Activated CD4-positive, alpha-beta T cell treated with anti-CD3 and anti-CD28 coated beads for 36 hours (primary cell): Measurements from ENCODE around the gene ZCCHC3. TPM values are rescaled to one million over a fixed set of nuclear protein-coding genes. Genes with fewer than 3 reads are reported as not detected.

Experiments used
- ATAC-seq: fragments of 200-7000 bp; cut with Tn5 transposase; one replicate; pipeline ENCODE4 v1.10.0; 2021; ENCODE audit warnings: mild to moderate bottlenecking, moderate library complexity
- CTCF ChIA-PET: fragments of 350-600 bp; sonication (Branson Sonifier 250); formaldehyde crosslinking; loops from one replicate; lab custom pipeline; 2021; ENCODE audit warnings: antibody characterized with exemption; lab: Charles Lee
- POLR2A ChIA-PET: fragments of 350-600 bp; sonication (Branson Sonifier 250); formaldehyde crosslinking; loops from one replicate; lab custom pipeline; 2021; ENCODE audit warnings: antibody characterized with exemption, inconsistent platforms; lab: Charles Lee
- DNase-seq: peaks from one replicate; pipeline ENCODE4 v3.0.0-alpha.2; 2020
- H3K27ac Mint-ChIP-seq: one replicate; pipeline ENCODE4 v1.8.0; 2021; ENCODE audit warnings: mixed read lengths
- H3K27me3 Mint-ChIP-seq: one replicate; pipeline ENCODE4 v1.8.0; 2021; ENCODE audit warnings: mixed read lengths
- H3K36me3 Mint-ChIP-seq: one replicate; pipeline ENCODE4 v1.8.0; 2021; ENCODE audit warnings: low read depth, mixed read lengths
- H3K4me1 Mint-ChIP-seq: one replicate; pipeline ENCODE4 v1.8.0; 2021; ENCODE audit warnings: mixed read lengths
- H3K4me3 Mint-ChIP-seq: one replicate; pipeline ENCODE4 v1.8.0; 2021; ENCODE audit warnings: mild to moderate bottlenecking, moderate library complexity, mixed read lengths
- H3K9me3 Mint-ChIP-seq: one replicate; pipeline ENCODE4 v1.8.0; 2021; ENCODE audit warnings: low read depth, mixed read lengths
- intact Hi-C, 2 experiments: fragments of 100-400 bp; cut with DNase I in 1 of 2; cut with micrococcal nuclease in 1 of 2; formaldehyde crosslinking; loops; one replicate each; pipeline versions ENCODE4 v1.14.2 to v1.15.1; 2022 to 2024; cut with DNase I, micrococcal nuclease
- total RNA-seq, 2 experiments: library from RNA; stranded (reverse); gene quantifications; one replicate each; pipeline ENCODE4 v1.2.3, GENCODE V29; 2021

ZCCHC3 gene
- total RNA-seq, 2 experiments from 2014 or later: 15.6 to 16.4 TPM

DNA sequence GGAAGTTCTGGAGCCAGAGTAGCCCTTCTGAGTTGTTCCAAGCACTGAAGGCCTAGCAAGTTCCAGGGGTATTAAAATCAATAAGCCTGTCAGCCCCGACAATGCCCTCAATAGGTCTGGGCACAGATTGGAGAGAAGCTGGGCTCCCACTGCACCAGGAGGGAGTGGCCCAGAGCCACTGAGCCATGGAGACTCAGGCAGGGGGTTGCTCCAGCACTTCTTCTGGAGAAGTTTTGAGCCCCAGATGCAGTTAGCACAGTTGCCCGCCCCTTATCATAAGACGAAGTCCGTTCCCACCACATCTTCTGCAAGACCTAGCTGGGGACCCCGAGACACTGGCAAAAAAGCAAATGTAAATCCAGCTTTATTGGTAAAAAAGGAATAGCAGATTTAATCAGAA, 26.9 kb upstream of the ZCCHC3 start:
- Mint-ChIP-seq H3K4me1 (peaks cover 7% of the 10 kb centered on the region), H3K4me3 (no peak overlapping the region), H3K36me3 (no peaks in the 10 kb centered on the region), H3K27ac (no peak overlapping the region), H3K9me3 (no peaks in the 10 kb centered on the region), H3K27me3 (peaks cover 4% of the 10 kb centered on the region)
- ChIA-PET CTCF (interaction anchor here (0.8 to 1.5 kb wide), 3 partner anchors 9 to 66 kb away, joined by 3 to 4 read pairs (median 3); no protein-coding TSS in a partner anchor), POLR2A (no interaction called here)
- no peak for ATAC-seq
- no peak for DNase-seq
- intact Hi-C loops: no loop called here

DNA sequence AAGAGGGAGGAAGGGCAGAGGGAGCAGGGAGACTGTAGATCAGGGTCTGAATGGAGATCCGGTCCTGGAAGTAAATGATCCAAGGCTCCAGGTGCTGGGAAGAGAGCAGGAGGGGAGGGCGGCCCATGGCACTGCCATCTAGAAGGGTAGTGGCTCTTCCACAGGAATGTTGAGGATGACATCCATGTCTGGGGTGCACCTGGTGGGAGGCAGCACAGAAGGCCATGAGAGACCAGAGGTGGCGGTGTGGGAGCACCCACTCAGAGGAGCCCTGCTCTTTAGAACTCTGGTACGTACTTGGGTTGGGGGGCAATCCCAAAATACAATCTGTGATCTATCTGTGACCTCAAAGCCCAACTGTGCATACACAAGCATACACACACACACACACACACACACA, 26.3 kb upstream of the ZCCHC3 start:
- ATAC-seq (no peak), DNase-seq (no peak)
- intact Hi-C loops: no loop called here
- no peak overlapping the region for H3K4me3 Mint-ChIP-seq
- peaks cover 2% of the 10 kb centered on the region for H3K27me3 Mint-ChIP-seq
- H3K27ac Mint-ChIP-seq: no peak overlapping the region
- no peaks in the 10 kb centered on the region for H3K9me3 Mint-ChIP-seq
- CTCF ChIA-PET: interaction anchor here (1.1 kb wide), 1 partner anchor 8 kb away, joined by 3 read pairs; no protein-coding TSS in a partner anchor
- POLR2A ChIA-PET: no interaction called here
- H3K36me3 Mint-ChIP-seq: no peaks in the 10 kb centered on the region
- peaks cover 7% of the 10 kb centered on the region for H3K4me1 Mint-ChIP-seq

DNA sequence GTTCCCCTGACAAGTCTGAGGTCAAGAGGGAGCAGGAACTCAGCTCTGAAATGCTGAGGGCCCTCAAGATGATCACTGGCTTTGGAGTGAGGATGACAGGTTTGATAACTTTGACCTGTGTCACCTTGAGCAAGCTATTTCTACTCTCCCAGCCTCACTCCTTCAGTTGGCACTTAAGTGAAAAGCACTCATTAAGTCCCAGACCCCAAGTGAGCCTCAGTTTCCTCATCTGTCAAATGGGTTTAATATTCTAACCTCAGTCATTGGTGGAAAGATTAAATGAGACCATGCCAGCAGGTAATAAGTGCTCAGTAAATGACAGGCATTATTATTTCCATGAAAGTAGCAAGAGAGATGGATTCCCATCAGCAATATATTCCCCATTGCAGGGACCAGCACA, 25.8 kb upstream of the ZCCHC3 start:
- H3K9me3 Mint-ChIP-seq: no peaks in the 10 kb centered on the region
- ChIA-PET POLR2A (no interaction called here), CTCF (no interaction called here)
- DNase-seq: no peak
- H3K27me3 Mint-ChIP-seq: no peaks in the 10 kb centered on the region
- no peak overlapping the region for H3K4me3 Mint-ChIP-seq
- H3K4me1 Mint-ChIP-seq: peaks cover 3% of the 10 kb centered on the region
- intact Hi-C loops: no loop called here
- ATAC-seq: no peak
- no peaks in the 10 kb centered on the region for H3K36me3 Mint-ChIP-seq
- no peak overlapping the region for H3K27ac Mint-ChIP-seq

- Mint-ChIP-seq H3K27ac (no peak overlapping the region), H3K9me3 (no peaks in the 10 kb centered on the region), H3K27me3 (no peaks in the 10 kb centered on the region), H3K4me3 (no peak overlapping the region), H3K36me3 (no peaks in the 10 kb centered on the region), H3K4me1 (no peaks in the 10 kb centered on the region)
- DNase-seq (no peak), ATAC-seq (no peak)
- ChIA-PET CTCF (interaction anchor here (0.6 to 0.7 kb wide), 2 partner anchors 15 to 147 kb away, joined by 3 read pairs; partner anchors contain the start of gene DEFB132), POLR2A (no interaction called here)
- intact Hi-C loops: no loop called here
These were observed 24.7 kb upstream of the ZCCHC3 start for GRCh38 chr20:272718-273117.

GRCh38 chr20:273884-274283, 23.5 kb upstream of the ZCCHC3 start:
- ATAC-seq (no peak), DNase-seq (no peak)
- no peak overlapping the region for H3K4me3 Mint-ChIP-seq
- no peaks in the 10 kb centered on the region for H3K27me3 Mint-ChIP-seq
- no peaks in the 10 kb centered on the region for H3K4me1 Mint-ChIP-seq
- POLR2A ChIA-PET: no interaction called here
- H3K27ac Mint-ChIP-seq: no peak overlapping the region
- CTCF ChIA-PET: interaction anchor here (0.7 to 1.3 kb wide), 2 partner anchors 8 to 65 kb away, joined by 3 to 4 read pairs; no protein-coding TSS in a partner anchor
- H3K36me3 Mint-ChIP-seq: no peaks in the 10 kb centered on the region
- no peaks in the 10 kb centered on the region for H3K9me3 Mint-ChIP-seq
- intact Hi-C loops: no loop called here

DNA sequence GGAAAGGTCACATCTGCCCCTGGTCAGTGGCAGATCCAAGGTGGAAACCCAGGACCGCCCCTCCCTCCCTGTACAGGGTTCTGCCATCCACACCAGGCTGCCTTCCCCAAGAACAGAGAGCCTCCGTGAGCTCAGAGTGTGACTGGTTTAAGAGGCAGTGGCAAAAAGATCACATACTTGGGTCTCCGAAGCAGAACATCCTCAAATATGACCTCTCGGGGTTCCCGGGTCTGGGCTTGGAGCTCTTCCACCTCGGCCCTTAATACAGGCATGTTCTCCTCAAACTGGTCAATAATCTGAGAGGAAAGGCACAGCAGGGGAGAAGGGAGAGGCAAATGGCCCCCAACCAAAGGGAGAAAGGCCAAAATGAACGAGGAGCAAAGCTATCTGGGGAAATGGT, 21.6 kb upstream of the ZCCHC3 start:
- Mint-ChIP-seq H3K36me3 (no peaks in the 10 kb centered on the region), H3K4me1 (no peaks in the 10 kb centered on the region), H3K9me3 (no peaks in the 10 kb centered on the region), H3K4me3 (no peak overlapping the region), H3K27me3 (no peaks in the 10 kb centered on the region), H3K27ac (no peak overlapping the region)
- ATAC-seq: no peak
- intact Hi-C loops: no loop called here
- ChIA-PET CTCF (no interaction called here), POLR2A (no interaction called here)
- no peak for DNase-seq

- ATAC-seq (no peak), DNase-seq (no peak)
- CTCF ChIA-PET: no interaction called here
- H3K27ac Mint-ChIP-seq: no peak overlapping the region
- intact Hi-C loops: no loop called here
- H3K36me3 Mint-ChIP-seq: no peaks in the 10 kb centered on the region
- no peak overlapping the region for H3K4me3 Mint-ChIP-seq
- POLR2A ChIA-PET: interaction anchor here (0.6 kb wide), 1 partner anchor 21 kb away, joined by 8 read pairs; the partner anchor contains the start of gene ZCCHC3
- no peaks in the 10 kb centered on the region for H3K9me3 Mint-ChIP-seq
- H3K27me3 Mint-ChIP-seq: no peaks in the 10 kb centered on the region
- no peaks in the 10 kb centered on the region for H3K4me1 Mint-ChIP-seq
These were observed 20.5 kb upstream of the ZCCHC3 start for GRCh38 chr20:276620-277495.

DNA sequence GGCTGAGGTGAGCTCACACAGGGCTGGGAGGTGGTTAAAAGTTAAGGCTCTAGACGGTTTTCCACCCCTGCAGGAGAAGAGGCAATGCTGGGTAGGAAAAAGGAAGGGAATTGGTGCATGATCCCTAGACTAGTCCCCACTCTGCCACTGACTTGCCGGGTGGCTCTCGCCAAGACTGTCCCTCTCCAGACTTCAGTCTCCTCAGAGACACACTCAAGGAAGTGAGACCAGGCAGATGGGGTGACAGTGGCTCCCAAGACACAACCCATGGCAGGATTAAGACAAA, 19.9 kb upstream of the ZCCHC3 start:
- H3K27me3 Mint-ChIP-seq: no peaks in the 10 kb centered on the region
- intact Hi-C loops: no loop called here
- H3K4me3 Mint-ChIP-seq: no peak overlapping the region
- no peaks in the 10 kb centered on the region for H3K9me3 Mint-ChIP-seq
- no peaks in the 10 kb centered on the region for H3K36me3 Mint-ChIP-seq
- no peak overlapping the region for H3K27ac Mint-ChIP-seq
- ChIA-PET POLR2A (interaction anchor here (0.6 kb wide), 1 partner anchor 20 kb away, joined by 8 read pairs; the partner anchor contains the start of gene ZCCHC3), CTCF (interaction anchor here (1.2 kb wide), 1 partner anchor 11 kb away, joined by 5 read pairs; no protein-coding TSS in a partner anchor)
- ATAC-seq: no peak
- H3K4me1 Mint-ChIP-seq: no peaks in the 10 kb centered on the region
- no peak for DNase-seq

GRCh38 chr20:278181-278580, 19.2 kb upstream of the ZCCHC3 start:
- no peak overlapping the region for H3K27ac Mint-ChIP-seq
- no peaks in the 10 kb centered on the region for H3K36me3 Mint-ChIP-seq
- no peak overlapping the region for H3K4me3 Mint-ChIP-seq
- no peaks in the 10 kb centered on the region for H3K9me3 Mint-ChIP-seq
- ATAC-seq (no peak), DNase-seq (no peak)
- no peaks in the 10 kb centered on the region for H3K4me1 Mint-ChIP-seq
- no peaks in the 10 kb centered on the region for H3K27me3 Mint-ChIP-seq
- ChIA-PET POLR2A (no interaction called here), CTCF (interaction anchor here (1.2 kb wide), 1 partner anchor 12 kb away, joined by 5 read pairs; no protein-coding TSS in a partner anchor)
- intact Hi-C loops: no loop called here

DNA sequence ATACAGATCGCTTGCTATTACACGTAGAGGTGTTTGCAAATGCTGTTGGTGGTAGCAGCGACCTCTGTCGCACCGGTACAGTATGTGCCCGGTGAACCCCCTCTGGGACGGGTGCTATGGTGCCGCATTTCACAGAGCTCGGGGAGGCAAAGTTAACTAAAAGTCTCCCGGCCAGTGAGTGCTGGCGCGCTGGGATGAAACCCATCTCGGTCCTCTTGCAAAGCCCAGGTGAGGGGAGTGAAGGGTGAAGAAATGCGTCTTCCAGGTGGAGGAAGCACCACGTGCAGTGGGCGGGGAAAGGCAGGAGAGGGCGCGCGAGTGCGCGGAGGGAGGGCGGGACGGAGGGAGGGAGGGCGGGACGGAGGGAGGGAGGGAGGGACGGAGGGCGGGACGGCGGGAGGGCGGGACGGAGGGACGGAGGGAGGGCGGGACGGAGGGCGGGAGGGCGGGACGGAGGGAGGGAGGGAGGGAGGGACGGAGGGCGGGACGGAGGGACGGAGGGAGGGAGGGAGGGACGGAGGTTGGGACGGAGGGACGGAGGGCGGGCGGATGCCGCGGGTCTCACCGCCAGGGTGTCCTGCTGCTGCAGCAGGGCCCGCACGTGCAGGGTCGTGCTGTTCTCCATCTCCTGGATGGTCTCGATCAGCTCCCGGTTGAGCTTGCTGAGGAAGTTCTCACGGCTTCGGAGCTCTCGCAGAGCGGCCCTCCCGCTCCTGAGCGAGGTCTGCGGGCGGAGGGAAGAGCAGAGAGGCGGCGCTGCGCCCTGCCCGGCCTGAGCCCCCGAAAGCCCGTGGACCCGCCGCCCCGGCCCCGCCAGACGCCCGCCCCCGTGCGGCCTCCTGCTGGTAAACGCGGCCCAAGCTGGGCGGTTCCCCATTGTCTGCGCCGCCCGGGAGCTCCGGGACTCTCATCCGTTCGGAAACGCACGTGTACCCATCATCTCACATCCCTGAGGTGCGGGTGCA, 18.5 kb upstream of the ZCCHC3 start:
- POLR2A ChIA-PET: no interaction called here
- no peak for DNase-seq
- intact Hi-C loops: no loop called here
- Mint-ChIP-seq H3K9me3 (no peaks in the 10 kb centered on the region), H3K27ac (no peak overlapping the region), H3K4me1 (no peaks in the 10 kb centered on the region), H3K27me3 (no peaks in the 10 kb centered on the region), H3K36me3 (no peaks in the 10 kb centered on the region), H3K4me3 (no peak overlapping the region)
- CTCF ChIA-PET: interaction anchor here (1.1 to 1.2 kb wide), 2 partner anchors 9 to 13 kb away, joined by 3 to 5 read pairs; no protein-coding TSS in a partner anchor
- ATAC-seq: no peak

- Mint-ChIP-seq H3K9me3 (no peaks in the 10 kb centered on the region), H3K27me3 (no peaks in the 10 kb centered on the region), H3K4me3 (no peak overlapping the region), H3K27ac (no peak overlapping the region), H3K36me3 (peaks cover 1% of the 10 kb centered on the region), H3K4me1 (peaks cover 9% of the 10 kb centered on the region)
- CTCF ChIA-PET: interaction anchor here (0.5 to 1.0 kb wide), 3 partner anchors 14 to 394 kb away, joined by 3 read pairs; no protein-coding TSS in a partner anchor
- DNase-seq (no peak), ATAC-seq (no peak)
- POLR2A ChIA-PET: no interaction called here
- intact Hi-C loops: no loop called here
These were observed 13.2 kb upstream of the ZCCHC3 start for GRCh38 chr20:284172-284571.
